Neutrophil (primary cell): ENCODE measurements around the gene PTPRG.

Source experiments
- H3K27ac ChIP-seq: fragments of 200-600 bp; sonication (generic); 2 replicates; pipeline ENCODE4 v1.5.1; 2016; ENCODE audit warnings: mild to moderate bottlenecking, moderate library complexity
- H3K27me3 ChIP-seq: fragments of 200-600 bp; sonication (generic); 2 replicates; pipeline ENCODE4 v1.6.0; 2016; ENCODE audit warnings: mild to moderate bottlenecking
- H3K36me3 ChIP-seq: fragments of 200-600 bp; sonication (generic); 2 replicates; pipeline ENCODE4 v1.5.1; 2017
- H3K4me1 ChIP-seq, 2 experiments: fragments of 200-600 bp in 1 of 2; sonication (generic) in 1 of 2; 1 replicate in 1 of 2; 2 replicates in 1 of 2; pipeline versions ENCODE4 v1.5.1 to v1.6.1; 2013 to 2016; ENCODE audit warnings: low read depth in 1 of 2, low read length in 1 of 2, mild to moderate bottlenecking in 1 of 2, moderate library complexity in 1 of 2; ENCODE audit not compliant: control insufficient read depth in 1 of 2, insufficient read depth in 1 of 2
- H3K4me3 ChIP-seq, 2 experiments: fragments of 200-600 bp in 1 of 2; sonication (generic) in 1 of 2; 1 replicate in 1 of 2; 2 replicates in 1 of 2; pipeline ENCODE4 v1.5.1; 2013 to 2016; ENCODE audit warnings: low read depth in 1 of 2, low read length in 1 of 2, mild to moderate bottlenecking in 1 of 2, moderate library complexity in 1 of 2
- H3K9me3 ChIP-seq: fragments of 200-600 bp; sonication (generic); 2 replicates; pipeline ENCODE4 v1.5.1; 2016
- CTCF ChIP-seq: fragments of 200-600 bp; sonication (generic); IDR thresholded peaks from 2 replicates; pipeline ENCODE4 v1.5.1; 2016; ENCODE audit warnings: antibody characterized with exemption

Gene PTPRG

GRCh38 chr3:61667814-61668213 lies 106.4 kb downstream of the PTPRG start:
- H3K27me3 ChIP-seq = no peaks in the 10 kb centered on the region
- no peaks in the 10 kb centered on the region for H3K9me3 ChIP-seq
- H3K27ac ChIP-seq = no peak overlapping the region
- no peak overlapping the region for H3K4me3 ChIP-seq
- no peaks in the 10 kb centered on the region for H3K36me3 ChIP-seq
- H3K4me1 ChIP-seq = no peaks in the 10 kb centered on the region
- no peak for TF ChIP-seq CTCF

GRCh38 chr3:61668317-61668864 lies 107.0 kb downstream of the PTPRG start:
- Histone ChIP-seq H3K4me1 (no peaks in the 10 kb centered on the region), H3K27ac (no peak overlapping the region), H3K4me3 (no peak overlapping the region), H3K27me3 (no peaks in the 10 kb centered on the region), H3K9me3 (no peaks in the 10 kb centered on the region), H3K36me3 (no peaks in the 10 kb centered on the region)
- no peak for TF ChIP-seq CTCF

GRCh38 chr3:61669203-61669602 lies 107.8 kb downstream of the PTPRG start:
- Histone ChIP-seq H3K36me3 (no peaks in the 10 kb centered on the region), H3K4me3 (no peak overlapping the region), H3K4me1 (no peaks in the 10 kb centered on the region), H3K27ac (no peak overlapping the region), H3K27me3 (no peaks in the 10 kb centered on the region), H3K9me3 (no peaks in the 10 kb centered on the region)
- no peak for TF ChIP-seq CTCF

GRCh38 chr3:61669668-61670299 lies 108.4 kb downstream of the PTPRG start:
- Histone ChIP-seq H3K27ac (no peak overlapping the region), H3K36me3 (no peaks in the 10 kb centered on the region), H3K27me3 (no peaks in the 10 kb centered on the region), H3K4me1 (no peaks in the 10 kb centered on the region), H3K4me3 (no peak overlapping the region), H3K9me3 (no peaks in the 10 kb centered on the region)
- no peak for TF ChIP-seq CTCF

- Histone ChIP-seq H3K27me3 (no peaks in the 10 kb centered on the region), H3K4me3 (no peak overlapping the region), H3K27ac (no peak overlapping the region), H3K9me3 (no peaks in the 10 kb centered on the region), H3K4me1 (no peaks in the 10 kb centered on the region), H3K36me3 (no peaks in the 10 kb centered on the region)
- TF ChIP-seq CTCF = no peak
Observed at GRCh38 chr3:61673651-61674050, 112.3 kb downstream of the PTPRG start.
